Measurements from ENCODE around the gene ACTR2.
"Not testable (repeated sequence)": the region's sequence is repeated elsewhere in the genome, so short reads cannot be mapped to it uniquely, and the experiment has no call there.

Gene ACTR2

GRCh38 chr2:65313126-65313953 lies 85.7 kb downstream of the ACTR2 start:
- H2AFZ ChIP-seq (ENCODE audit: low read depth): no peak overlapping the region
- H4K20me1 ChIP-seq (ENCODE audit: insufficient read depth): no peaks in the 10 kb centered on the region
- no peaks in the 10 kb centered on the region for H3K4me1 ChIP-seq (ENCODE audit: low read depth, poor library complexity, severe bottlenecking)
- no peak overlapping the region for H3K4me3 ChIP-seq (IDR thresholded peaks at IDR 0.05; ENCODE audit: insufficient read depth, low read depth, low read length)
- no peaks in the 10 kb centered on the region for H3K79me2 ChIP-seq (ENCODE audit: insufficient read depth, low read depth)
- peaks cover 4% of the 10 kb centered on the region; the same call in 1 of the 2 replicates for H3K36me3 ChIP-seq (ENCODE audit: insufficient read depth)
- no peak overlapping the region for H3K4me2 ChIP-seq
- no peak for TF ChIP-seq CTCF (conservative IDR thresholded peaks at IDR 0.05; ENCODE audit: low read depth, low read length)
- no peak overlapping the region for H3K9ac ChIP-seq
- H3K27ac ChIP-seq: no peak overlapping the region
- no peaks in the 10 kb centered on the region for H3K27me3 ChIP-seq (ENCODE audit: insufficient read depth, low read depth)

GRCh38 chr2:65313954-65314256 lies 86.3 kb downstream of the ACTR2 start:
- no peaks in the 10 kb centered on the region for H3K4me1 ChIP-seq (ENCODE audit: low read depth, poor library complexity, severe bottlenecking)
- no peak overlapping the region for H3K4me2 ChIP-seq
- peaks cover 4% of the 10 kb centered on the region; the same call in 1 of the 2 replicates for H3K36me3 ChIP-seq (ENCODE audit: insufficient read depth)
- no peaks in the 10 kb centered on the region for H3K79me2 ChIP-seq (ENCODE audit: insufficient read depth, low read depth)
- no peak overlapping the region for H3K27ac ChIP-seq
- no peak overlapping the region for H3K4me3 ChIP-seq (IDR thresholded peaks at IDR 0.05; ENCODE audit: insufficient read depth, low read depth, low read length)
- H4K20me1 ChIP-seq (ENCODE audit: insufficient read depth): no peaks in the 10 kb centered on the region
- no peak overlapping the region for H3K9ac ChIP-seq
- H2AFZ ChIP-seq (ENCODE audit: low read depth): no peak overlapping the region
- H3K27me3 ChIP-seq (ENCODE audit: insufficient read depth, low read depth): no peaks in the 10 kb centered on the region
- no peak for TF ChIP-seq CTCF (conservative IDR thresholded peaks at IDR 0.05; ENCODE audit: low read depth, low read length)

GRCh38 chr2:65314801-65315441 lies 87.3 kb downstream of the ACTR2 start:
- no peak overlapping the region for H3K4me3 ChIP-seq (IDR thresholded peaks at IDR 0.05; ENCODE audit: insufficient read depth, low read depth, low read length)

GRCh38 chr2:65316072-65316471 lies 88.4 kb downstream of the ACTR2 start:
- Histone ChIP-seq H3K27ac (no peak overlapping the region), H3K4me3 (IDR thresholded peaks at IDR 0.05; ENCODE audit: insufficient read depth, low read depth, low read length) (no peak overlapping the region), H3K27me3 (ENCODE audit: insufficient read depth, low read depth) (no peaks in the 10 kb centered on the region), H3K79me2 (ENCODE audit: insufficient read depth, low read depth) (no peaks in the 10 kb centered on the region), H2AFZ (ENCODE audit: low read depth) (no peak overlapping the region), H4K20me1 (ENCODE audit: insufficient read depth) (no peaks in the 10 kb centered on the region), H3K4me1 (ENCODE audit: low read depth, poor library complexity, severe bottlenecking) (no peaks in the 10 kb centered on the region), H3K36me3 (ENCODE audit: insufficient read depth) (peaks cover 4% of the 10 kb centered on the region; the same call in 1 of the 2 replicates), H3K9ac (no peak overlapping the region), H3K4me2 (no peak overlapping the region)
- TF ChIP-seq CTCF (conservative IDR thresholded peaks at IDR 0.05; ENCODE audit: low read depth, low read length): no peak

More at GRCh38 chr2:65314801-65315441, 87.3 kb downstream of the ACTR2 start:
- Histone ChIP-seq H3K36me3 (ENCODE audit: insufficient read depth) (peaks cover 4% of the 10 kb centered on the region; the same call in 1 of the 2 replicates), H3K27me3 (ENCODE audit: insufficient read depth, low read depth) (no peaks in the 10 kb centered on the region), H3K4me2 (no peak overlapping the region), H2AFZ (ENCODE audit: low read depth) (no peak overlapping the region), H3K4me1 (ENCODE audit: low read depth, poor library complexity, severe bottlenecking) (no peaks in the 10 kb centered on the region), H4K20me1 (ENCODE audit: insufficient read depth) (no peaks in the 10 kb centered on the region), H3K9ac (no peak overlapping the region), H3K27ac (no peak overlapping the region), H3K79me2 (ENCODE audit: insufficient read depth, low read depth) (no peaks in the 10 kb centered on the region)
- no peak for TF ChIP-seq CTCF (conservative IDR thresholded peaks at IDR 0.05; ENCODE audit: low read depth, low read length)

GRCh38 chr2:65317351-65317750 lies 89.7 kb downstream of the ACTR2 start:
- H3K4me2 ChIP-seq; H3K9ac ChIP-seq; H3K79me2 ChIP-seq (ENCODE audit: insufficient read depth, low read depth); H3K27ac ChIP-seq; H3K4me3 ChIP-seq (IDR thresholded peaks at IDR 0.05; ENCODE audit: insufficient read depth, low read depth, low read length); H3K27me3 ChIP-seq (ENCODE audit: insufficient read depth, low read depth); H3K36me3 ChIP-seq (ENCODE audit: insufficient read depth); H2AFZ ChIP-seq (ENCODE audit: low read depth); H3K4me1 ChIP-seq (ENCODE audit: low read depth, poor library complexity, severe bottlenecking); H4K20me1 ChIP-seq (ENCODE audit: insufficient read depth): not testable (repeated sequence)
